SK-N-SH treated with all-trans-retinoic acid at 6 μM for 48 hours (cell line): ENCODE results near the gene AMY1B.
"Not testable (repeated sequence)": the region's sequence is repeated elsewhere in the genome, so short reads cannot be mapped to it uniquely, and the experiment has no call there.

ENCODE experiments used
- CREB5 ChIP-seq: fragments of 250-450 bp; sonication (Bioruptor Pico); IDR thresholded peaks from 2 replicates; pipeline ENCODE4 v1.5.1; 2020; ENCODE audit warnings: low read depth, mild to moderate bottlenecking, moderate library complexity
- ESRRG ChIP-seq: fragments of 250-450 bp; sonication (Bioruptor Pico); IDR thresholded peaks from 2 replicates; pipeline ENCODE4 v1.6.1; 2021; ENCODE audit warnings: mild to moderate bottlenecking
- GLIS3 ChIP-seq: fragments of 250-450 bp; sonication (Bioruptor Pico); IDR thresholded peaks from 2 replicates; pipeline ENCODE4 v1.5.0; 2020; ENCODE audit warnings: mild to moderate bottlenecking, moderate library complexity
- ISL1 ChIP-seq: fragments of 250-450 bp; sonication (Bioruptor Pico); IDR thresholded peaks from 2 replicates; pipeline ENCODE4 v2.1.2; 2022; ENCODE audit warnings: mild to moderate bottlenecking, moderate library complexity
- PATZ1 ChIP-seq: fragments of 250-450 bp; sonication (Bioruptor Pico); IDR thresholded peaks from 2 replicates; pipeline ENCODE4 v1.8.0; 2020; ENCODE audit warnings: mild to moderate bottlenecking, moderate library complexity, borderline replicate concordance
- POU6F1 ChIP-seq: fragments of 250-450 bp; sonication (Bioruptor Pico); IDR thresholded peaks from 2 replicates; pipeline ENCODE4 v1.8.0; 2021; ENCODE audit warnings: low read depth, mild to moderate bottlenecking, moderate library complexity, borderline replicate concordance
- PPARA ChIP-seq: fragments of 250-450 bp; sonication (Bioruptor Pico); IDR thresholded peaks from 2 replicates; pipeline ENCODE4 v1.5.0; 2020; ENCODE audit warnings: mild to moderate bottlenecking, borderline replicate concordance
- RARB ChIP-seq: fragments of 250-450 bp; sonication (Bioruptor Pico); IDR thresholded peaks from 2 replicates; pipeline ENCODE4 v1.8.0; 2021; ENCODE audit warnings: mild to moderate bottlenecking, moderate library complexity
- SNAI2 ChIP-seq: fragments of 250-450 bp; sonication (Bioruptor Pico); IDR thresholded peaks from 2 replicates; pipeline ENCODE4 v1.5.0; 2020; ENCODE audit warnings: mild to moderate bottlenecking, moderate library complexity
- ZFP30 ChIP-seq: fragments of 450-650 bp; formaldehyde crosslinking; IDR thresholded peaks from 2 replicates; pipeline ENCODE4 v1.5.0; 2022; ENCODE audit warnings: mild to moderate bottlenecking, moderate library complexity
- ZNF565 ChIP-seq: fragments of 450-650 bp; formaldehyde crosslinking; conservative IDR thresholded peaks from 2 replicates; pipeline ENCODE4 v1.5.0; 2020; ENCODE audit warnings: low read depth, mild to moderate bottlenecking, moderate library complexity
- ZNF8 ChIP-seq: fragments of 450-650 bp; formaldehyde crosslinking; IDR thresholded peaks from 2 replicates; pipeline ENCODE4 v1.5.0; 2020; ENCODE audit warnings: mild to moderate bottlenecking, moderate library complexity
- TF ChIP-seq, protein P1 (sequence below): fragments of 250-450 bp; sonication (Bioruptor Pico); IDR thresholded peaks from 2 replicates; pipeline ENCODE4 v1.5.0; 2020; ENCODE audit warnings: mild to moderate bottlenecking, moderate library complexity

DNA sequence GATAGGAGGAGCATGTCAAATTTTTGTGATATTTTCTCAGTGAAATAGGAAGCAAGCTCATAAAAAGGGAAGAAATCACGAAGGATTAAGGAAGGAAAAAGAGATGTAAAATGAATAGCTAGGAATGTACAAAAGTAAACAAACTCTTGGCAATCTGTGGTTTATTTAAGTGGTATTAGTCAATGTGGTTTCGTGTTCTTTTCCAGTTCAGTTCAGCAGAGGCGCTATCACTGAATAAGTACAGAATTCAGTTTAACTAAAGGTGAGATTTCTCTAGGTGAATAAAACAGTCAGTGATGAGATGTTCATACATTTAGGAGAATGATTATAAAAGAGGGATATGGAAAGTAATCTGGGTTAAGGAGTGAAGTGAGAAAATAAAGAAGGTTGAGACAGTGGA, 52.1 kb downstream of the AMY1B start:
- TF ChIP-seq ZFP30; POU6F1; PATZ1 (CRISPR knock-in tag); RARB (CRISPR knock-in tag); CREB5; ZNF565 (CRISPR knock-in tag); GLIS3 (CRISPR knock-in tag); SNAI2 (CRISPR knock-in tag); ESRRG (CRISPR knock-in tag); ISL1; ZNF8 (CRISPR knock-in tag); PPARA (CRISPR knock-in tag): not testable (repeated sequence)
- TF ChIP-seq, protein P1, sequence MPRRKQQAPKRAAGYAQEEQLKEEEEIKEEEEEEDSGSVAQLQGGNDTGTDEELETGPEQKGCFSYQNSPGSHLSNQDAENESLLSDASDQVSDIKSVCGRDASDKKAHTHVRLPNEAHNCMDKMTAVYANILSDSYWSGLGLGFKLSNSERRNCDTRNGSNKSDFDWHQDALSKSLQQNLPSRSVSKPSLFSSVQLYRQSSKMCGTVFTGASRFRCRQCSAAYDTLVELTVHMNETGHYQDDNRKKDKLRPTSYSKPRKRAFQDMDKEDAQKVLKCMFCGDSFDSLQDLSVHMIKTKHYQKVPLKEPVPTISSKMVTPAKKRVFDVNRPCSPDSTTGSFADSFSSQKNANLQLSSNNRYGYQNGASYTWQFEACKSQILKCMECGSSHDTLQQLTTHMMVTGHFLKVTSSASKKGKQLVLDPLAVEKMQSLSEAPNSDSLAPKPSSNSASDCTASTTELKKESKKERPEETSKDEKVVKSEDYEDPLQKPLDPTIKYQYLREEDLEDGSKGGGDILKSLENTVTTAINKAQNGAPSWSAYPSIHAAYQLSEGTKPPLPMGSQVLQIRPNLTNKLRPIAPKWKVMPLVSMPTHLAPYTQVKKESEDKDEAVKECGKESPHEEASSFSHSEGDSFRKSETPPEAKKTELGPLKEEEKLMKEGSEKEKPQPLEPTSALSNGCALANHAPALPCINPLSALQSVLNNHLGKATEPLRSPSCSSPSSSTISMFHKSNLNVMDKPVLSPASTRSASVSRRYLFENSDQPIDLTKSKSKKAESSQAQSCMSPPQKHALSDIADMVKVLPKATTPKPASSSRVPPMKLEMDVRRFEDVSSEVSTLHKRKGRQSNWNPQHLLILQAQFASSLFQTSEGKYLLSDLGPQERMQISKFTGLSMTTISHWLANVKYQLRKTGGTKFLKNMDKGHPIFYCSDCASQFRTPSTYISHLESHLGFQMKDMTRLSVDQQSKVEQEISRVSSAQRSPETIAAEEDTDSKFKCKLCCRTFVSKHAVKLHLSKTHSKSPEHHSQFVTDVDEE = not testable (repeated sequence)
